Astrocyte (in vitro differentiated cells and primary cell): ENCODE results near the gene CDC6.

ENCODE experiments used
- CTCF ChIP-seq: IDR thresholded peaks from 2 replicates; pipeline ENCODE4 v1.5.1; 2011; ENCODE audit warnings: low read depth, mild to moderate bottlenecking, inconsistent platforms, low read length, moderate library complexity; ENCODE audit not compliant: insufficient read depth
- EZH2 ChIP-seq: IDR thresholded peaks from 2 replicates; pipeline ENCODE4 v1.6.1; 2012; ENCODE audit warnings: mild to moderate bottlenecking, low read length, inconsistent platforms; ENCODE audit not compliant: insufficient read depth

- TF ChIP-seq CTCF (no peak), EZH2 (no peak)
These were observed 3.6 kb downstream of the CDC6 start for GRCh38 chr17:40291281-40291664.
